ENCODE measurements around the gene KRTAP5-3. TPM values are rescaled to one million over a fixed set of nuclear protein-coding genes. Genes with fewer than 3 reads are reported as not detected.
"Not testable (repeated sequence)": the region's sequence is repeated elsewhere in the genome, so short reads cannot be mapped to it uniquely, and the experiment has no call there.

KRTAP5-3 gene
- total and polyA plus RNA-seq, 2 experiments from 2014 or later: not detected

- Histone ChIP-seq H3F3A (ENCODE audit: insufficient read depth) (no peaks in the 10 kb centered on the region), H3K4me2 (ENCODE audit: unreplicated experiment) (no peak within 1 kb of the TSS), H3K9me3 (ENCODE audit: low read depth) (no peaks in the 10 kb centered on the region), H3K4me3 (no peak within 1 kb of the TSS), H3K27me3 (replicated peaks; ENCODE audit: insufficient read depth) (peaks cover 70% of the 10 kb centered on the region), H3K27ac (no peak within 1 kb of the TSS), H4K20me1 (ENCODE audit: insufficient read depth) (no peaks in the 10 kb centered on the region), H3K4me1 (ENCODE audit: insufficient read depth) (no peaks in the 10 kb centered on the region), H3K9me2 (ENCODE audit: insufficient read depth) (no peaks in the 10 kb centered on the region), H3K9ac (no peak within 1 kb of the TSS), H3K79me2 (ENCODE audit: insufficient read depth) (no peaks in the 10 kb centered on the region), H2AFZ (no peak within 1 kb of the TSS), H3K36me3 (ENCODE audit: low read depth) (no peaks in the 10 kb centered on the region)
- DNase-seq: no peak
- TF ChIP-seq EZH2phosphoT487 (IDR thresholded peaks at IDR 0.05; ENCODE audit: insufficient read depth, low read depth): no peak
- TF ChIP-seq EZH2 (IDR thresholded peaks at IDR 0.05; ENCODE audit: insufficient read depth, poor library complexity, severe bottlenecking): no peak
- in situ Hi-C loops (cut with MboI): no loop called here
- WGBS, 2 experiments (ENCODE audit: low coverage in 1 of 2, low lambda C conversion rate in 2 of 2, missing lambda C conversion rate in 2 of 2): 6 to 11% methylated on average over 3 of the region's 4 CpGs
Observed at GRCh38 chr11:1597994-1598380, 10.3 kb downstream of the KRTAP5-3 start, which contains the start of gene KRTAP5-2. Gene KRTAP5-2 (minus strand): TSS chr11:1598294. CDS start chr11:1598250, 44 bp downstream.

- no peaks in the 10 kb centered on the region for H3K36me3 ChIP-seq (ENCODE audit: low read depth)
- no peaks in the 10 kb centered on the region for H3K79me2 ChIP-seq (ENCODE audit: insufficient read depth)
- in situ Hi-C loops (cut with MboI): no loop called here
- no peak overlapping the region for H2AFZ ChIP-seq
- no peak overlapping the region for H3K27ac ChIP-seq
- TF ChIP-seq EZH2phosphoT487 (IDR thresholded peaks at IDR 0.05; ENCODE audit: insufficient read depth, low read depth) (no peak), EZH2 (IDR thresholded peaks at IDR 0.05; ENCODE audit: insufficient read depth, poor library complexity, severe bottlenecking) (no peak)
- no peaks in the 10 kb centered on the region for H4K20me1 ChIP-seq (ENCODE audit: insufficient read depth)
- H3K4me3 ChIP-seq: no peak overlapping the region
- no peak overlapping the region for H3K9ac ChIP-seq
- H3K4me1 ChIP-seq (ENCODE audit: insufficient read depth): no peaks in the 10 kb centered on the region
- 34 to 43% methylated on average over 10 of the region's 10 CpGs for WGBS, 2 experiments (ENCODE audit: low coverage in 1 of 2, low lambda C conversion rate in 2 of 2, missing lambda C conversion rate in 2 of 2)
- no peak for DNase-seq
- no peaks in the 10 kb centered on the region for H3K9me3 ChIP-seq (ENCODE audit: low read depth)
- peaks cover 75% of the 10 kb centered on the region for H3K27me3 ChIP-seq (replicated peaks; ENCODE audit: insufficient read depth)
- H3F3A ChIP-seq (ENCODE audit: insufficient read depth): no peaks in the 10 kb centered on the region
- H3K9me2 ChIP-seq (ENCODE audit: insufficient read depth): no peaks in the 10 kb centered on the region
- no peak overlapping the region for H3K4me2 ChIP-seq (ENCODE audit: unreplicated experiment)
Observed at GRCh38 chr11:1597331-1597993, 10.8 kb downstream of the KRTAP5-3 start.

- H3K27ac ChIP-seq; H2AFZ ChIP-seq; H3K4me2 ChIP-seq (ENCODE audit: unreplicated experiment); H3K9ac ChIP-seq; in situ Hi-C loops (cut with MboI); H4K20me1 ChIP-seq (ENCODE audit: insufficient read depth); H3K9me2 ChIP-seq (ENCODE audit: insufficient read depth); H3K79me2 ChIP-seq (ENCODE audit: insufficient read depth); H3F3A ChIP-seq (ENCODE audit: insufficient read depth); DNase-seq; H3K4me3 ChIP-seq; H3K4me1 ChIP-seq (ENCODE audit: insufficient read depth); H3K36me3 ChIP-seq (ENCODE audit: low read depth); H3K9me3 ChIP-seq (ENCODE audit: low read depth): not testable (repeated sequence)
- peaks cover 75% of the 10 kb centered on the region for H3K27me3 ChIP-seq (replicated peaks; ENCODE audit: insufficient read depth)
- 32 to 41% methylated on average over 19 of the region's 19 CpGs for WGBS, 2 experiments (ENCODE audit: low coverage in 1 of 2, low lambda C conversion rate in 2 of 2, missing lambda C conversion rate in 2 of 2)
Observed at GRCh38 chr11:1596576-1597121, 11.6 kb downstream of the KRTAP5-3 start.

- H3K9ac ChIP-seq; H2AFZ ChIP-seq; H3K9me3 ChIP-seq (ENCODE audit: low read depth); H3K79me2 ChIP-seq (ENCODE audit: insufficient read depth); H3K27ac ChIP-seq; H3K4me1 ChIP-seq (ENCODE audit: insufficient read depth); H3K9me2 ChIP-seq (ENCODE audit: insufficient read depth); H3K4me3 ChIP-seq; DNase-seq; in situ Hi-C loops (cut with MboI); H4K20me1 ChIP-seq (ENCODE audit: insufficient read depth); H3F3A ChIP-seq (ENCODE audit: insufficient read depth); H3K36me3 ChIP-seq (ENCODE audit: low read depth); H3K4me2 ChIP-seq (ENCODE audit: unreplicated experiment): not testable (repeated sequence)
- 32 to 39% methylated on average over 11 of the region's 11 CpGs for WGBS, 2 experiments (ENCODE audit: low coverage in 1 of 2, low lambda C conversion rate in 2 of 2, missing lambda C conversion rate in 2 of 2)
- peaks cover 73% of the 10 kb centered on the region for H3K27me3 ChIP-seq (replicated peaks; ENCODE audit: insufficient read depth)
Observed at GRCh38 chr11:1595994-1596575, 12.2 kb downstream of the KRTAP5-3 start.
